ENCODE results near the gene PLP1. TPM values are rescaled to one million over a fixed set of nuclear protein-coding genes. Genes with fewer than 3 reads are reported as not detected.

Gene PLP1
- total and polyA plus RNA-seq, 4 experiments from 2014 or later = not detected

DNA sequence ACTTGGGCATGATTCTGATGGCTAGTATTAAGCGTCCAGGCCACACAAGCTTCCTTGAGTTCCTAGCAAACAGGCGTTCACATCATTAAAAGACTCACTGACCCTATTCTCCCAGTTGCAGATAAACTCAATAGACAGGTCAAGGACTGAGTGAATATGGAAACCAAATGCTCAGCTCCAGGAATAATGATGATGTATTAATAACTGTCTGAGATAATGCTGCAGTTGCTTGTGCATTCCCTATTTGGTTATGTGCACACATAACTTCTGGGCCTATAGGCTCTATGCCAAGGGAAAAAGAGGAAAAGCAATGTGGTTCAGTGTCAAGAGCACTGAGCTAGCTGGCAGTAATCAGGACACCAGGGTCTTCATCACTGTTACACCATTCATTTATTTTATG lies 51.9 kb downstream of the PLP1 start:
- no peak overlapping the region for H3K27ac Mint-ChIP-seq
- DNase-seq = no peak
- no peak overlapping the region for H3K4me3 Mint-ChIP-seq
- Histone ChIP-seq H3K36me3 (ENCODE audit: insufficient read depth, low read length) (no peaks in the 10 kb centered on the region), H3K4me3 (ENCODE audit: low read length in 2 of 2) (no peak overlapping the region), H3K4me1 (ENCODE audit: insufficient read depth, low read length) (peaks cover 5% of the 10 kb centered on the region), H3K27ac (ENCODE audit: low read depth, low read length) (no peak overlapping the region), H3K27me3 (ENCODE audit: insufficient read depth, low read length) (no peaks in the 10 kb centered on the region), H3K9me3 (ENCODE audit: control insufficient read depth in 1 of 2, low read length in 2 of 2) (no peaks in the 10 kb centered on the region)
- POLR2A ChIA-PET (ENCODE audit: partially characterized antibody) = no interaction called here
- H3K36me3 Mint-ChIP-seq = no peaks in the 10 kb centered on the region
- H3K27me3 Mint-ChIP-seq = peaks cover 3% of the 10 kb centered on the region in 2 donors
- H3K4me1 Mint-ChIP-seq = peaks cover 0 to 5% (median 2%) of the 10 kb centered on the region in 4 donors
- CTCF ChIA-PET (ENCODE audit: partially characterized antibody) = interaction anchor here (0.8 to 1.5 kb wide), 2 partner anchors 16 to 295 kb away, joined by 3 to 6 read pairs; no protein-coding TSS in a partner anchor
- peaks cover 0 to 3% (median 0%) of the 10 kb centered on the region in 8 donors for H3K9me3 Mint-ChIP-seq
- intact Hi-C loops (cut with micrococcal nuclease) = no loop called here

DNA sequence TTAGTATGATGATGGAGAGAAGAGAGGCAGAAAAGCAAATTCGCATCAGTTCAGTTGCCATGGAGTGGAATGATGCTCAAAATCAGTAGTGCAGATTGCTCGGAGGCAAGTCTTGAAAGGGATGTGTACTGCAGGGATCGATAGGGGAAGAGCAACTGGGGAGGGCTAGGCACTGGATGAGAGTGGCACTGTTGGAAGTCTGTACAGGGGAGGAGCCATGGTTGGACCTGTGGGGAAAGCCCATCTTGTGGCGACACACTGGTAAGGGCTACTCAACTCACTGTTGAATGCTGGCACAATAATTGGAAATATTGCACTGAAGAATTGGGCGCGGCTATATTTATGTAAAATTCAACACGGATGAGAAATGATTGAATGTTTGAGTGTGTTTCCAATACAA lies 54.2 kb downstream of the PLP1 start:
- H3K27me3 ChIP-seq (ENCODE audit: insufficient read depth, low read length) = no peaks in the 10 kb centered on the region
- H3K4me3 ChIP-seq (ENCODE audit: low read length in 2 of 2) = no peak overlapping the region
- no peak for DNase-seq
- Mint-ChIP-seq H3K4me3 (peak overlapping the region in 5 of 8 donors; percentile 0 to 83 (median 67)), H3K36me3 (no peaks in the 10 kb centered on the region), H3K4me1 (peaks cover 0 to 5% (median 2%) of the 10 kb centered on the region in 4 donors), H3K27me3 (peaks cover 3 to 6% of the 10 kb centered on the region in 2 donors), H3K27ac (no peak overlapping the region), H3K9me3 (peaks cover 0 to 3% (median 0%) of the 10 kb centered on the region in 8 donors)
- H3K27ac ChIP-seq (ENCODE audit: low read depth, low read length) = no peak overlapping the region
- ChIA-PET POLR2A (ENCODE audit: partially characterized antibody) (no interaction called here), CTCF (ENCODE audit: partially characterized antibody) (no interaction called here)
- intact Hi-C loops (cut with micrococcal nuclease) = no loop called here
- H3K4me1 ChIP-seq (ENCODE audit: insufficient read depth, low read length) = peaks cover 5% of the 10 kb centered on the region
- H3K36me3 ChIP-seq (ENCODE audit: insufficient read depth, low read length) = no peaks in the 10 kb centered on the region
- no peaks in the 10 kb centered on the region for H3K9me3 ChIP-seq (ENCODE audit: control insufficient read depth in 1 of 2, low read length in 2 of 2)

DNA sequence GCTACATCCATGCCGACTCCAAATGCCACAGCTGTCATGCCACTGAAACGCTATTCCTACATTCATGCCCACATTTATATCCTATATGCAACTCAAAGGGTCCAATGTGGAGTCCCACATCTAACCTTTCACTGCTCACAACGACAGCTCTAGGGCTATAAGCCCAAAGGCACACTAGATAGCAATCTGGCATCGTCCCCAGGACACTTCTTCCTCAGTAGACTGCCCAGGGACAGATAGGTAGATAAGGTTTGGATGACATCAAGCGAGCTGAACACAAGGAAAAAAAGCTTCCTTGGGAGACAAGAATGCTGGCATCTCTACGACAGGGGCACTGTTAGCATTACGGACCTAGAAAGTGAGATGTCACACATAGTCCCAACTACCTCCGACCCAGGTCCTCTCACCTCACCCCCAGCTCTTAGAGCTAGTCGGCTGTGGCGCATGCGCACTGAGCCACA lies 54.7 kb downstream of the PLP1 start:
- H3K27ac ChIP-seq (ENCODE audit: low read depth, low read length) = no peak overlapping the region
- peak overlapping the region; percentile 29 to 47 for H3K4me3 ChIP-seq (ENCODE audit: low read length in 2 of 2)
- H3K27me3 ChIP-seq (ENCODE audit: insufficient read depth, low read length) = no peaks in the 10 kb centered on the region
- H3K27ac Mint-ChIP-seq = peak overlapping the region in 1 of 7 donors; percentile 35
- DNase-seq = peak in 2 of 5 donors; percentile 51 to 52
- CTCF ChIA-PET (ENCODE audit: partially characterized antibody) = interaction anchor here (2.3 to 2.6 kb wide), 2 partner anchors 8 to 14 kb away, joined by 5 to 15 read pairs; no protein-coding TSS in a partner anchor
- H3K4me1 ChIP-seq (ENCODE audit: insufficient read depth, low read length) = peaks cover 5% of the 10 kb centered on the region
- H3K4me1 Mint-ChIP-seq = peaks cover 0 to 5% (median 2%) of the 10 kb centered on the region in 4 donors
- POLR2A ChIA-PET (ENCODE audit: partially characterized antibody) = no interaction called here
- H3K27me3 Mint-ChIP-seq = peaks cover 3 to 6% of the 10 kb centered on the region in 2 donors
- H3K36me3 ChIP-seq (ENCODE audit: insufficient read depth, low read length) = no peaks in the 10 kb centered on the region
- no peaks in the 10 kb centered on the region for H3K9me3 ChIP-seq (ENCODE audit: control insufficient read depth in 1 of 2, low read length in 2 of 2)
- H3K36me3 Mint-ChIP-seq = no peaks in the 10 kb centered on the region
- intact Hi-C loops (cut with micrococcal nuclease) = no loop called here
- peaks cover 0 to 3% (median 0%) of the 10 kb centered on the region in 8 donors for H3K9me3 Mint-ChIP-seq
- H3K4me3 Mint-ChIP-seq = peak overlapping the region; percentile 78 to 85 (median 83)

DNA sequence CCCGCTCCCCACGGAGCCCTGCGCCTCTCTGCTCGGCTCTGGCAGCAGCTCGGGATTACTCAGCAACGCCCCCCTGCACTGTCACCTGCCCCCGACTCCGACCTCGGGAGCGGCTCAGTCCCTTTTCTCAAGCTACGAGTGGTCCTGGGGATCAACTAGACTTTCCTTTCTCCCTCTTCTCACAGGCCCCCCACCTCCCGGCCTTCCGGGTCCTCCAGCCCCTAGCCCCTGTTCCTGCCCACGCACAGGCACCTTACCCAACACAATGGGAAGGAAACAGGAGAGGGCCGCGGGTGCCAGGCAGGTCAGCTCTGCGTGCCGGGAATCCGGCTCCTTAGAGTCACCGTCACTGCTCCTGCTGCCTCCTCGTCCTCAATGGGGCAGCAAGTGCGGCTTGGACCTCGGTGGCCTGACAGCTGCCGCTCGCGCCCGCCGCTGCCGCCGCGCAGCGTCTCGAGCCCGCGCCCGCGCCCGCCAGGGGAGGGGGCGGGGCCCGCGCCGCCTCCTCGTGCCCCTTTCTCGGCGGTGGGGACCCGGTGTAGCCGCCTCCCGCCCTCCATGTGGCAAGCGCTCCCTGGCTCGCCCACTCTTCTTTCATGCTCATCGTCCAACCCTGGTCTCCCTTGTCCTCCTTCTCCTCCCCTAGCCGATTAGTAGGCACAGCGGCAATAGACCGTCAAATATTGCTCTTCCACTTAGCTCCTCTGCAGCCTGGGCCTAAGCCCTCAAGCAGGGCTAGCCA lies 55.3 kb downstream of the PLP1 start, which contains the start of gene RAB9B:
Gene RAB9B (minus strand): TSS at position 455 of the 742 bp plus-strand sequence. CDS start 6,473 bp downstream, outside the sequence.
- intact Hi-C loops (cut with micrococcal nuclease) = no loop called here
- H3K4me3 ChIP-seq (ENCODE audit: low read length in 2 of 2) = peak within 1 kb of the TSS; percentile 29 to 47
- no peaks in the 10 kb centered on the region for H3K36me3 ChIP-seq (ENCODE audit: insufficient read depth, low read length)
- peaks cover 0 to 3% (median 0%) of the 10 kb centered on the region in 8 donors for H3K9me3 Mint-ChIP-seq
- H3K27me3 Mint-ChIP-seq = peaks cover 3 to 6% of the 10 kb centered on the region in 2 donors
- peak within 1 kb of the TSS in 3 of 7 donors; percentile 63 to 86 (median 84) for H3K27ac Mint-ChIP-seq
- DNase-seq = peak in 3 of 5 donors; percentile 47 to 57 (median 48)
- no peaks in the 10 kb centered on the region for H3K36me3 Mint-ChIP-seq
- H3K9me3 ChIP-seq (ENCODE audit: control insufficient read depth in 1 of 2, low read length in 2 of 2) = no peaks in the 10 kb centered on the region
- ChIA-PET POLR2A (ENCODE audit: partially characterized antibody) (no interaction called here), CTCF (ENCODE audit: partially characterized antibody) (interaction anchor here (2.3 to 2.6 kb wide), 2 partner anchors 8 to 13 kb away, joined by 5 to 15 read pairs; no protein-coding TSS in a partner anchor)
- no peak within 1 kb of the TSS for H3K27ac ChIP-seq (ENCODE audit: low read depth, low read length)
- no peaks in the 10 kb centered on the region for H3K27me3 ChIP-seq (ENCODE audit: insufficient read depth, low read length)
- H3K4me1 ChIP-seq (ENCODE audit: insufficient read depth, low read length) = peaks cover 5% of the 10 kb centered on the region
- H3K4me1 Mint-ChIP-seq = peaks cover 0 to 5% (median 2%) of the 10 kb centered on the region in 4 donors
- H3K4me3 Mint-ChIP-seq = peak within 1 kb of the TSS; percentile 83 to 95 (median 88)

DNA sequence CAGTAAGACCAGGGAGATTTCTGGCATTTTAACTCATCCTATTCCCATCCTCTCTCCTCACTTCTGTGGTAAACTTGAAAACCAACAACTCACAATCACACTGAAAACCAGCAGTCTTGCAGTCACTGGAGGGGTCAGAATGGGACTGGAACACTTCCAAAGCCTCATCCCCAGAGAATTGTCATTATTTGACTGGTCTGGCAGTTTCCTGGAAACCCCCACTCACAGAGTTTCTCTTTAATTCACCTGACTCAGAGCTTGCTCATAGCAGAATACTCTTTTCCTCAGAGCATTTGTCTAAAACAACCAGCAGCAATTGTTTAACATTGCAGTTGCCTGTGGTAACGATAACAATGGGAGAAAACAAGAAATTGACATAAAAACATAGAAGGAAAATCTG lies 62.8 kb downstream of the PLP1 start:
- H3K4me3 Mint-ChIP-seq = no peak overlapping the region
- H3K9me3 Mint-ChIP-seq = no peaks in the 10 kb centered on the region
- peaks cover 0 to 1% of the 10 kb centered on the region in 2 donors for H3K27me3 Mint-ChIP-seq
- no peaks in the 10 kb centered on the region for H3K36me3 ChIP-seq (ENCODE audit: insufficient read depth, low read length)
- H3K4me1 ChIP-seq (ENCODE audit: insufficient read depth, low read length) = no peaks in the 10 kb centered on the region
- H3K27me3 ChIP-seq (ENCODE audit: insufficient read depth, low read length) = no peaks in the 10 kb centered on the region
- ChIA-PET CTCF (ENCODE audit: partially characterized antibody) (no interaction called here), POLR2A (ENCODE audit: partially characterized antibody) (no interaction called here)
- H3K36me3 Mint-ChIP-seq = no peaks in the 10 kb centered on the region
- H3K9me3 ChIP-seq (ENCODE audit: control insufficient read depth in 1 of 2, low read length in 2 of 2) = no peaks in the 10 kb centered on the region
- intact Hi-C loops (cut with micrococcal nuclease) = no loop called here
- no peaks in the 10 kb centered on the region for H3K4me1 Mint-ChIP-seq
- no peak for DNase-seq
- no peak overlapping the region for H3K27ac ChIP-seq (ENCODE audit: low read depth, low read length)
- no peak overlapping the region for H3K27ac Mint-ChIP-seq
- H3K4me3 ChIP-seq (ENCODE audit: low read length in 2 of 2) = no peak overlapping the region

Other genes with a start within 250 kb of the PLP1 start
- 10 to 100 TPM; 10.0 to 11.2 TPM for gene TCEAL4, start 191.3 kb upstream of the PLP1 start, total RNA-seq
- gene TCEAL4, start 191.3 kb upstream of the PLP1 start, polyA plus RNA-seq = 10 to 100 TPM in 1 of 2 donors, 1 to 10 TPM in 1; 8.8 to 13.4 TPM
- gene TCEAL3, start 168.9 kb upstream of the PLP1 start, total RNA-seq = 1 to 10 TPM; 5.7 to 7.7 TPM
- gene TCEAL3, start 168.9 kb upstream of the PLP1 start, polyA plus RNA-seq = 1 to 10 TPM; 3.8 to 6.7 TPM
- gene TCEAL1, start 147.9 kb upstream of the PLP1 start, total RNA-seq = 10 to 100 TPM; 10.6 to 11.1 TPM
- gene TCEAL1, start 147.9 kb upstream of the PLP1 start, polyA plus RNA-seq = 10 to 100 TPM; 10.1 to 18.4 TPM
- 100 to 1,000 TPM; 105 to 110 TPM for gene MORF4L2, start 90.1 kb upstream of the PLP1 start, total RNA-seq
- gene MORF4L2, start 90.1 kb upstream of the PLP1 start, polyA plus RNA-seq = 10 to 100 TPM; 78.7 to 79.9 TPM
- not detected for gene TMEM31, start 65.9 kb upstream of the PLP1 start, total RNA-seq
- gene TMEM31, start 65.9 kb upstream of the PLP1 start, polyA plus RNA-seq = under 1 TPM in 1 of 2 donors, not detected in 1; 0.39 TPM
- under 1 TPM; 0.25 to 0.26 TPM for gene RAB9B, start 55.4 kb downstream of the PLP1 start, total RNA-seq
- under 1 TPM; 0.15 to 0.21 TPM for gene RAB9B, start 55.4 kb downstream of the PLP1 start, polyA plus RNA-seq
- gene TMSB15B, start 185.8 kb downstream of the PLP1 start, total RNA-seq = 1 to 10 TPM; 6.1 to 6.5 TPM
- 1 to 10 TPM; 4.5 to 6.4 TPM for gene TMSB15B, start 185.8 kb downstream of the PLP1 start, polyA plus RNA-seq
- gene H2BW1, start 236.9 kb downstream of the PLP1 start, total RNA-seq = not detected
- gene H2BW1, start 236.9 kb downstream of the PLP1 start, polyA plus RNA-seq = not detected

All from CD4-positive, alpha-beta memory T cell (primary cell).